Prostate gland (tissue), 2 donors: Measurements from ENCODE around the gene MSL3.

ENCODE experiments used
- POLR2A ChIP-seq: fragments of 450-650 bp; IDR thresholded peaks from one replicate; pipeline ENCODE4 v1.6.1; 2016; ENCODE audit warnings: antibody characterized with exemption, mild to moderate bottlenecking
- POLR2AphosphoS5 ChIP-seq: sonication (generic); formaldehyde crosslinking; IDR thresholded peaks from one replicate; pipeline ENCODE4 v1.6.1; 2017; ENCODE audit warnings: antibody characterized with exemption
- TF ChIP-seq, protein P1 (sequence below), 4 experiments: fragments of 200-600 bp in 2 of 4; fragments of 450-650 bp in 2 of 4; sonication (generic) in 2 of 4; IDR thresholded peaks; 1 replicate in 3 of 4; 2 replicates in 1 of 4; pipeline ENCODE4 v1.5.1; 2016 to 2019; ENCODE audit warnings: antibody characterized with exemption in 4 of 4, mild to moderate bottlenecking in 2 of 4, moderate library complexity in 2 of 4

- TF ChIP-seq, protein P1, sequence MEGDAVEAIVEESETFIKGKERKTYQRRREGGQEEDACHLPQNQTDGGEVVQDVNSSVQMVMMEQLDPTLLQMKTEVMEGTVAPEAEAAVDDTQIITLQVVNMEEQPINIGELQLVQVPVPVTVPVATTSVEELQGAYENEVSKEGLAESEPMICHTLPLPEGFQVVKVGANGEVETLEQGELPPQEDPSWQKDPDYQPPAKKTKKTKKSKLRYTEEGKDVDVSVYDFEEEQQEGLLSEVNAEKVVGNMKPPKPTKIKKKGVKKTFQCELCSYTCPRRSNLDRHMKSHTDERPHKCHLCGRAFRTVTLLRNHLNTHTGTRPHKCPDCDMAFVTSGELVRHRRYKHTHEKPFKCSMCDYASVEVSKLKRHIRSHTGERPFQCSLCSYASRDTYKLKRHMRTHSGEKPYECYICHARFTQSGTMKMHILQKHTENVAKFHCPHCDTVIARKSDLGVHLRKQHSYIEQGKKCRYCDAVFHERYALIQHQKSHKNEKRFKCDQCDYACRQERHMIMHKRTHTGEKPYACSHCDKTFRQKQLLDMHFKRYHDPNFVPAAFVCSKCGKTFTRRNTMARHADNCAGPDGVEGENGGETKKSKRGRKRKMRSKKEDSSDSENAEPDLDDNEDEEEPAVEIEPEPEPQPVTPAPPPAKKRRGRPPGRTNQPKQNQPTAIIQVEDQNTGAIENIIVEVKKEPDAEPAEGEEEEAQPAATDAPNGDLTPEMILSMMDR (IDR thresholded peaks at IDR 0.05) = peak in 3 of 4 experiments; percentile 24 to 32 (median 26)
- TF ChIP-seq POLR2A (no peak), POLR2AphosphoS5 (no peak)
Measured at GRCh38 chrX:11787564-11787963, 29.5 kb downstream of the MSL3 start.
